Ishikawa (cell line): ENCODE results near the gene ZFY.

Source experiments
- CEBPB ChIP-seq: IDR thresholded peaks from 2 replicates; pipeline ENCODE4 v1.6.1; 2012
- CREB1 ChIP-seq: IDR thresholded peaks from 2 replicates; pipeline ENCODE4 v1.6.1; 2012; ENCODE audit warnings: low read depth
- EGR1 ChIP-seq: IDR thresholded peaks from 2 replicates; pipeline ENCODE4 v1.6.1; 2012
- EP300 ChIP-seq: IDR thresholded peaks from 2 replicates; pipeline ENCODE4 v1.6.1; 2012; ENCODE audit warnings: borderline replicate concordance
- FOXM1 ChIP-seq: IDR thresholded peaks from 2 replicates; pipeline ENCODE4 v1.6.1; 2012; ENCODE audit warnings: low read depth, borderline replicate concordance
- NFIC ChIP-seq: IDR thresholded peaks from 2 replicates; pipeline ENCODE4 v1.6.1; 2012
- RAD21 ChIP-seq: IDR thresholded peaks from 2 replicates; pipeline ENCODE4 v1.6.1; 2012; ENCODE audit warnings: low read depth
- TAF1 ChIP-seq: IDR thresholded peaks from 2 replicates; pipeline ENCODE4 v1.6.1; 2012; ENCODE audit warnings: low read depth, mild to moderate bottlenecking
- TCF12 ChIP-seq: IDR thresholded peaks from 2 replicates; pipeline ENCODE4 v1.6.1; 2012; ENCODE audit warnings: low read depth
- TEAD4 ChIP-seq: IDR thresholded peaks from 2 replicates; pipeline ENCODE4 v1.6.1; 2012
- YY1 ChIP-seq: IDR thresholded peaks from 2 replicates; pipeline ENCODE4 v1.6.1; 2012; ENCODE audit warnings: low read depth
- ZBTB7A ChIP-seq: IDR thresholded peaks from 2 replicates; pipeline ENCODE4 v1.6.1; 2012; ENCODE audit warnings: low read depth
- TF ChIP-seq, protein P1 (sequence below): IDR thresholded peaks from 2 replicates; pipeline ENCODE4 v1.6.1; 2012
- TF ChIP-seq, protein P2 (sequence below): IDR thresholded peaks from 2 replicates; pipeline ENCODE4 v1.6.1; 2012
- TF ChIP-seq, protein P3 (sequence below): IDR thresholded peaks from 2 replicates; pipeline ENCODE4 v1.6.1; 2012; ENCODE audit warnings: low read depth, mild to moderate bottlenecking

The ZFY gene

DNA sequence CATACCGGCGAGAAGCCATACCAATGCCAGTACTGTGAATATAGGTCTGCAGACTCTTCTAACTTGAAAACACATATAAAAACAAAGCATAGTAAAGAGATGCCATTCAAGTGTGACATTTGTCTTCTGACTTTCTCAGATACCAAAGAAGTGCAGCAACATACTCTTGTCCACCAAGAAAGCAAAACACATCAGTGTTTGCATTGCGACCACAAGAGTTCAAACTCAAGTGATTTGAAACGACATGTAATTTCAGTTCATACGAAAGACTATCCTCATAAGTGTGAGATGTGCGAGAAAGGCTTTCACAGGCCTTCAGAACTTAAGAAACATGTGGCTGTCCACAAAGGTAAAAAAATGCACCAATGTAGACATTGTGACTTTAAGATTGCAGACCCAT, 44.1 kb downstream of the ZFY start:
- TF ChIP-seq FOXM1: no peak
- TF ChIP-seq, protein P1, sequence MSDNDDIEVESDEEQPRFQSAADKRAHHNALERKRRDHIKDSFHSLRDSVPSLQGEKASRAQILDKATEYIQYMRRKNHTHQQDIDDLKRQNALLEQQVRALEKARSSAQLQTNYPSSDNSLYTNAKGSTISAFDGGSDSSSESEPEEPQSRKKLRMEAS: no peak
- TF ChIP-seq, protein P2, sequence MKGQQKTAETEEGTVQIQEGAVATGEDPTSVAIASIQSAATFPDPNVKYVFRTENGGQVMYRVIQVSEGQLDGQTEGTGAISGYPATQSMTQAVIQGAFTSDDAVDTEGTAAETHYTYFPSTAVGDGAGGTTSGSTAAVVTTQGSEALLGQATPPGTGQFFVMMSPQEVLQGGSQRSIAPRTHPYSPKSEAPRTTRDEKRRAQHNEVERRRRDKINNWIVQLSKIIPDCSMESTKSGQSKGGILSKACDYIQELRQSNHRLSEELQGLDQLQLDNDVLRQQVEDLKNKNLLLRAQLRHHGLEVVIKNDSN: no peak
- no peak for TF ChIP-seq EGR1
- TF ChIP-seq YY1: no peak
- no peak for TF ChIP-seq ZBTB7A
- TF ChIP-seq NFIC: no peak
- TF ChIP-seq, protein P3, sequence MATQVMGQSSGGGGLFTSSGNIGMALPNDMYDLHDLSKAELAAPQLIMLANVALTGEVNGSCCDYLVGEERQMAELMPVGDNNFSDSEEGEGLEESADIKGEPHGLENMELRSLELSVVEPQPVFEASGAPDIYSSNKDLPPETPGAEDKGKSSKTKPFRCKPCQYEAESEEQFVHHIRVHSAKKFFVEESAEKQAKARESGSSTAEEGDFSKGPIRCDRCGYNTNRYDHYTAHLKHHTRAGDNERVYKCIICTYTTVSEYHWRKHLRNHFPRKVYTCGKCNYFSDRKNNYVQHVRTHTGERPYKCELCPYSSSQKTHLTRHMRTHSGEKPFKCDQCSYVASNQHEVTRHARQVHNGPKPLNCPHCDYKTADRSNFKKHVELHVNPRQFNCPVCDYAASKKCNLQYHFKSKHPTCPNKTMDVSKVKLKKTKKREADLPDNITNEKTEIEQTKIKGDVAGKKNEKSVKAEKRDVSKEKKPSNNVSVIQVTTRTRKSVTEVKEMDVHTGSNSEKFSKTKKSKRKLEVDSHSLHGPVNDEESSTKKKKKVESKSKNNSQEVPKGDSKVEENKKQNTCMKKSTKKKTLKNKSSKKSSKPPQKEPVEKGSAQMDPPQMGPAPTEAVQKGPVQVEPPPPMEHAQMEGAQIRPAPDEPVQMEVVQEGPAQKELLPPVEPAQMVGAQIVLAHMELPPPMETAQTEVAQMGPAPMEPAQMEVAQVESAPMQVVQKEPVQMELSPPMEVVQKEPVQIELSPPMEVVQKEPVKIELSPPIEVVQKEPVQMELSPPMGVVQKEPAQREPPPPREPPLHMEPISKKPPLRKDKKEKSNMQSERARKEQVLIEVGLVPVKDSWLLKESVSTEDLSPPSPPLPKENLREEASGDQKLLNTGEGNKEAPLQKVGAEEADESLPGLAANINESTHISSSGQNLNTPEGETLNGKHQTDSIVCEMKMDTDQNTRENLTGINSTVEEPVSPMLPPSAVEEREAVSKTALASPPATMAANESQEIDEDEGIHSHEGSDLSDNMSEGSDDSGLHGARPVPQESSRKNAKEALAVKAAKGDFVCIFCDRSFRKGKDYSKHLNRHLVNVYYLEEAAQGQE: no peak
- TF ChIP-seq RAD21: no peak
- no peak for TF ChIP-seq EP300
- no peak for TF ChIP-seq CREB1
- no peak for TF ChIP-seq TAF1
- no peak for TF ChIP-seq CEBPB
- no peak for TF ChIP-seq TCF12
- TF ChIP-seq TEAD4: no peak

DNA sequence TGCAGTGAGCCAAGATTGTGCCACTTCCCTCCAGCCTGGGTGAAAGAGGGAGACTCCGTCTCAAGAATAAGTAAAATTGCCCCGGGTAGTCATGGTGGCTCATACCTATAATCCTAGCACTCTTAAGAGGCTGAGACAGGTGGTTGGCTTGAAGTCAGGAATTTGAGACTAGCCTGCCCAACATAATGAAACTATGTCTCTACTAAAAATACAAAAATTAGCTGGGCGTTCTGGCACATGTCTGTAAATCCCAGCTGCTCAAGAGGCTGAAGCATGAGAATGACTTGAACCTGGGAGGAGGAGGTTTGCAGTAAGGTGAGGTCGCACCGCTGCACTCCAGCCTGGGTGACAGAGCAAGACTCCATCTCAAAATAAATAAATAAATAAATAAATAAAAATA, 49.3 kb downstream of the ZFY start:
- no peak for TF ChIP-seq CEBPB
- no peak for TF ChIP-seq EP300
- TF ChIP-seq FOXM1: no peak
- no peak for TF ChIP-seq RAD21
- TF ChIP-seq NFIC: no peak
- no peak for TF ChIP-seq TCF12
- TF ChIP-seq CREB1: no peak
- no peak for TF ChIP-seq YY1
- TF ChIP-seq, protein P2: no peak
- TF ChIP-seq, protein P3: no peak
- no peak for TF ChIP-seq EGR1
- TF ChIP-seq ZBTB7A: no peak

DNA sequence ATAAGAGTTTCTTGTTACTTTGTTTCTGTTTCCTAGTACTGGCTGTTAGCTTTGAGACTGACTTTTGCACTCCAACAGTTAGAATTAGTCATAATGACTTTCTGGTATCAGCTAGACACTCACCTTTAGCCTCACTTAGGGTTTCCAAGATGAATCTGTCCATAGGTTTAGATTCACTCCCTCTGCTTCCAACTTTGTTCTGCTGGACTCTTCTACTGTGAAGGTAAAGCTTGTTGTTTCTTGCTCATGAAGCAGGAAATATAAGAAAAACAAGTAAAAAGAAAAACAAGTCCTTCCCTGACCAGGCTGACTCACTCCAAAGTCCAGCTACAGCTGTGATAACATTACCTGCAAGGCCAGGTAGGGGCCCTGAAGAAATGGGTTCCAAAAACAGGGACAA, 67.0 kb downstream of the ZFY start:
- TF ChIP-seq EGR1 (no peak), EP300 (no peak), TEAD4 (no peak), ZBTB7A (no peak)

DNA sequence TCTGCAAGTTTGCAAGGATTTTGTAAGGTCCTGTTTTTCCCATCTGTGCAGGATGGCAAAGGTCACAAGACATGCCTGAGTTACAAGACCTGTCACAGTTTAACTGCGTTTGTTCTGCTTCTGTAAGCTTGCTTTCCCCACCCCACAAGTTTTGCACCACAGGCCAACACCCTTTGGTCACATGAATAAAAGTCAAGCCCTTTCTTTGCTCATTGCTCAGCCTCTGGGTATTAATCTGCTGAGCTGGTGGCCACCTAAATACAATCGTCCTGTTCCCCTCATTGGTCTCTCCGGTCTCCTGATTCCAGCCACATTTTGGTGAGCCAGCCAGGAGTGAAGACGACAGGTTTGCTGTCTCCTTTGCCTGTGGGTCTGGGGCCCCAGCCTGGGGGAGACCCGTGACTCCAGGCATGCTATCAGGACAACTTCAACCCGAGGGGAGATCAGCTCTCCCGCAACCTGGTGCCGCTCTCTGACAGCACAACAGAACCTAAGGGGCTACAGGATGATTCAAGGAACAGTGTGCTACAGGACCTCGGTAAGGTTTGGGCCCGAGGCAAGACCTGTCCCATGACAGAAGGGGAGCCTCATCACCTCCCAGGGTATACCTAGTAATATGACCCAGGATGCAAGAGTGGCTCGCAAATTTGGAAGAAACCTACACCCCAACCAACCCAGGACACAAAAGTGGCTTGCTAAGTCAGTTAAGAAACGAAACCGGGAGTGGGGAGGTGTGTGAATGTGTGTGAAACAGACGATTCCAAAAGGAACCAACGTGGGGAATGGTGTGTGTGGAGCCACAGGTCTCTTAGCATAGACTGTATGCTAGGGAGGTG, 67.7 kb downstream of the ZFY start:
- TF ChIP-seq NFIC: no peak
- TF ChIP-seq, protein P2: no peak
- TF ChIP-seq TCF12: no peak
- TF ChIP-seq CREB1: no peak
- TF ChIP-seq, protein P1: no peak
- TF ChIP-seq YY1: no peak
- no peak for TF ChIP-seq ZBTB7A
- TF ChIP-seq TEAD4: no peak
- TF ChIP-seq EP300: no peak
- no peak for TF ChIP-seq FOXM1
- TF ChIP-seq EGR1: no peak
- TF ChIP-seq, protein P3: no peak
- no peak for TF ChIP-seq CEBPB
- TF ChIP-seq RAD21: no peak
- TF ChIP-seq TAF1: no peak
